ENCODE data around the gene HOMER2.

The HOMER2 gene

DNA sequence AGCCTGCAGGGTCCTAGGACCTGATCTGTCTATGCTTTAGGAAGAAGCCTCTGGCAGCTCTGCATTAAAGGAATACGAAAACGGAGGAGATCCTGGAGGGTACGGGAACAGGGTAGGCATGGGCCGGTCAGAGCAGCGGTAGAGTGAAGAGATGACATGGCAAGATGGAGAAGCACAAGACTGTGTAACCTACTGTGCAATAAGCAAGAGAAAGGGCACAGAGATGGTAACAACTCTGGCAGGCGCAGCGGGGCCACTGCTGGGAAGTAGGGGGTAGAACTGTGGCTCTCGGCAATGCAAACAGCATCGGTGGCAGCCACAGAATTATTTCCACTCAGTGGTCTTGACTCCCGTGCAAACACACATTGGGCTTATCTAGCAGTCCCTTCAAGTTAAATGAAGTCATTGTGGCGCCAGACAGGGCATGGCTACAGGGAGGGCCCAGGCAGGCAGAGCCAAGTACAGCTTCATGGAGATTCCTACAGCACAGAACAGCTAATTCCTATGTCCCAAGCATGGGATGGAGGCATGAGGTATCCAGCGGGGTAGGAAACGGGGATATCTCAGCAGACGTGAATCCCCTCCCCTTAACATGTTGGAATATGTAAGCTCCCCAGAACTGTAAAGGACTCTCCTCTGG is 114.3 kb downstream of the HOMER2 start:
- Mint-ChIP-seq H3K4me3 (no peak overlapping the region), H3K27me3 (ENCODE audit: low read depth, poor library complexity) (no peaks in the 10 kb centered on the region), H3K9me3 (peaks cover 9% of the 10 kb centered on the region), H3K36me3 (ENCODE audit: low read depth) (peaks cover 82% of the 10 kb centered on the region), H3K27ac (peak overlapping the region; percentile 10), H3K4me1 (no peaks in the 10 kb centered on the region)
- TF ChIP-seq, protein P1, sequence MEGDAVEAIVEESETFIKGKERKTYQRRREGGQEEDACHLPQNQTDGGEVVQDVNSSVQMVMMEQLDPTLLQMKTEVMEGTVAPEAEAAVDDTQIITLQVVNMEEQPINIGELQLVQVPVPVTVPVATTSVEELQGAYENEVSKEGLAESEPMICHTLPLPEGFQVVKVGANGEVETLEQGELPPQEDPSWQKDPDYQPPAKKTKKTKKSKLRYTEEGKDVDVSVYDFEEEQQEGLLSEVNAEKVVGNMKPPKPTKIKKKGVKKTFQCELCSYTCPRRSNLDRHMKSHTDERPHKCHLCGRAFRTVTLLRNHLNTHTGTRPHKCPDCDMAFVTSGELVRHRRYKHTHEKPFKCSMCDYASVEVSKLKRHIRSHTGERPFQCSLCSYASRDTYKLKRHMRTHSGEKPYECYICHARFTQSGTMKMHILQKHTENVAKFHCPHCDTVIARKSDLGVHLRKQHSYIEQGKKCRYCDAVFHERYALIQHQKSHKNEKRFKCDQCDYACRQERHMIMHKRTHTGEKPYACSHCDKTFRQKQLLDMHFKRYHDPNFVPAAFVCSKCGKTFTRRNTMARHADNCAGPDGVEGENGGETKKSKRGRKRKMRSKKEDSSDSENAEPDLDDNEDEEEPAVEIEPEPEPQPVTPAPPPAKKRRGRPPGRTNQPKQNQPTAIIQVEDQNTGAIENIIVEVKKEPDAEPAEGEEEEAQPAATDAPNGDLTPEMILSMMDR (IDR thresholded peaks at IDR 0.05) = no peak
- no peak for DNase-seq

DNA sequence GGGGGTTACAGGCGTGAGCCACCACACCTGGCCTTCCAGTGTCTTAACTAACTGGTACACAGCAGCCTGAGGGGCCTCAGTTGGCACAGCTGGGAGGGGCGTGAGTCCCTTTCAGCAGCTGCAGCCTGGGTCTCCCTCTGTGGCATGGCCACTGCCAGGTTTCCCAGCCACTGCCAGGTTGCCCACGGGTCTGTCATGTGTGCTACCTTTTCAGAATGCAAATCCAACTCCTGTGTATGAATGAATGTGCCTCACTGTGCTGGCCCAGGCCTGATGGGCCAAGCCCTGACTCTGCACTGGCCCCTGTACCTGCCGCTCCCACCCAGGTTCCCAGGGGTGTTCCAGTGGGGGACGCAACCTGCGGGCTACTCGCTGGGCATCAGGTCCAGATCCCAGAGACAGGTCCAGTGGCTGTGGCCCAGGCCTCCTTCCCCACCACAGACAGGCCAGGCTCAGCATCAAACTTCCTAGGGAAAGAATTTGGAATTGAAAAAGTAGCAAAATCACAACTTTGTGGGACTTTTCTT is 117.1 kb downstream of the HOMER2 start:
- Mint-ChIP-seq H3K36me3 (ENCODE audit: low read depth) (peaks cover 69% of the 10 kb centered on the region), H3K4me3 (no peak overlapping the region), H3K9me3 (peaks cover 4% of the 10 kb centered on the region), H3K4me1 (no peaks in the 10 kb centered on the region), H3K27me3 (ENCODE audit: low read depth, poor library complexity) (no peaks in the 10 kb centered on the region), H3K27ac (no peak overlapping the region)
- DNase-seq = no peak
- TF ChIP-seq, protein P1 (IDR thresholded peaks at IDR 0.05) = no peak

DNA sequence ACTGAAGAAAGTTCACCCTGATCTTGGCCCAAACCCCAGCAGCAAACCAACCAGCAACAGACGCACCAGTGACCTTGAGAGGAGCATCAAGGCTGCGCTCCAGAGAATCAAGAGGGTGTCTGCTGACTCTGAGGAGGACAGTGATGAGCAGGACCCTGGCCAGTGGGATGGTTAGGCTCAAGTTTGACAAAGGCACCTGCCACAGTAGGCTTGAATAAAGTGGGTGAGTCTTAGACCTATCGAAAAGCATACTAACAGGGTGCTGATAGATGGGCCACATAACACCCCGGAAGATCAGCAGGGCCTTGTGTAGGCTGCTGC is 119.2 kb downstream of the HOMER2 start:
- H3K27me3 Mint-ChIP-seq (ENCODE audit: low read depth, poor library complexity) = no peaks in the 10 kb centered on the region
- H3K9me3 Mint-ChIP-seq = no peaks in the 10 kb centered on the region
- H3K27ac Mint-ChIP-seq = peak overlapping the region; percentile 68
- no peaks in the 10 kb centered on the region for H3K4me1 Mint-ChIP-seq
- TF ChIP-seq, protein P1 (IDR thresholded peaks at IDR 0.05) = no peak
- no peak overlapping the region for H3K4me3 Mint-ChIP-seq
- no peak for DNase-seq
- H3K36me3 Mint-ChIP-seq (ENCODE audit: low read depth) = peaks cover 64% of the 10 kb centered on the region

DNA sequence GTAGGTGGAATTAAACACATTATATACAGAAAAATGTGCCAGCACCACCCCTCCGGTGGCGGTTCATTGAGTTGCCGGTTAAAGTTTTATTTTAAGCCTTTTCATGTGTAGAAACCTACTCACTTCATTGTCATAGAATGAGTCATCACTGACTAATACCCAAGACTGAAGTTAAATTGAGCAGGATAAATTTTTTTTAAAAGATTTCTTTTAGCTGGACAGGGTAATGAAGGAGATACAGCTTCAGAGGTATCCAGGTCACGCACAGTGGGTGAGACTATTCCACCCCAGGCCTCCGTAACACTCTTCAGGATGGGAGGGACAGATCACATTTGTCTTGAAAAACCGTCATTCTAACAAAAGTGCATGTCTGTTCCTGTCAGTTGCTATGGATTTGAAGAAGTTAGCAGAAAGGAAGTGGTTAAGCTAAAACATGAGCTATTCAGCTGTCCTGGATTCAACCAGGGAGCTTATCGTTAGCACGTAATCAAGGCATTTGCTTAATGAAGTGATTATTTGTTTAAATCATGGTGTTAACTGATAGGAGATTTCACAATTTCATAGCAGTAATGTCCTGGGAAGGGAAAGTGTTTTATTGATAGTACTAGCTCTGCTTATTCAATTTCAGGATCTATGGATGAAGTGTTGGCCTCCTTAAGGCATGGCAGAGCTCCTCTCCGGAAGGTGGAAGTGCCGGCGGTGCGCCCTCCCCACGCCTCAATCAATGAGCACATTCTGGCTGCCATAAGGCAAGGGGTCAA is 119.7 kb downstream of the HOMER2 start:
- DNase-seq = no peak
- H3K4me1 Mint-ChIP-seq = no peaks in the 10 kb centered on the region
- no peaks in the 10 kb centered on the region for H3K27me3 Mint-ChIP-seq (ENCODE audit: low read depth, poor library complexity)
- H3K36me3 Mint-ChIP-seq (ENCODE audit: low read depth) = peaks cover 64% of the 10 kb centered on the region
- TF ChIP-seq, protein P1 (IDR thresholded peaks at IDR 0.05) = no peak
- no peaks in the 10 kb centered on the region for H3K9me3 Mint-ChIP-seq
- no peak overlapping the region for H3K4me3 Mint-ChIP-seq
- H3K27ac Mint-ChIP-seq = peak overlapping the region; percentile 68

GRCh38 chr15:82831894-82832600 is 120.5 kb downstream of the HOMER2 start:
- H3K27ac Mint-ChIP-seq = no peak overlapping the region
- H3K27me3 Mint-ChIP-seq (ENCODE audit: low read depth, poor library complexity) = no peaks in the 10 kb centered on the region
- peaks cover 57% of the 10 kb centered on the region for H3K36me3 Mint-ChIP-seq (ENCODE audit: low read depth)
- DNase-seq = no peak
- TF ChIP-seq, protein P1 (IDR thresholded peaks at IDR 0.05) = no peak
- no peaks in the 10 kb centered on the region for H3K9me3 Mint-ChIP-seq
- no peaks in the 10 kb centered on the region for H3K4me1 Mint-ChIP-seq
- H3K4me3 Mint-ChIP-seq = no peak overlapping the region

Measured in nephron progenitor cell (in vitro differentiated cells).